T-helper 2 cell treated with Interferon-gamma antibody and Interleukin-4, amounts not matched to agents 5 μg/mL and 100 μg/mL, for 36 hours (primary cell): ENCODE measurements around the gene RASGRF2.
"Not testable (repeated sequence)": the region's sequence is repeated elsewhere in the genome, so short reads cannot be mapped to it uniquely, and the experiment has no call there.

Experiments
- DNase-seq: peaks from one replicate; pipeline ENCODE4 v3.0.0; 2021; ENCODE audit warnings: low spot score
- H3K27ac Mint-ChIP-seq: one replicate; pipeline ENCODE4 v1.8.0; 2021; ENCODE audit warnings: mild to moderate bottlenecking, mixed read lengths
- H3K27me3 Mint-ChIP-seq: one replicate; pipeline ENCODE4 v1.8.0; 2021; ENCODE audit warnings: low read depth, mixed read lengths
- H3K36me3 Mint-ChIP-seq: one replicate; pipeline ENCODE4 v1.8.0; 2021; ENCODE audit warnings: low read depth, mixed read lengths
- H3K4me1 Mint-ChIP-seq: one replicate; pipeline ENCODE4 v1.8.0; 2021; ENCODE audit warnings: low read depth, mixed read lengths
- H3K4me3 Mint-ChIP-seq: one replicate; pipeline ENCODE4 v1.8.0; 2022; ENCODE audit warnings: mild to moderate bottlenecking, moderate library complexity, mixed read lengths
- H3K9me3 Mint-ChIP-seq: one replicate; pipeline ENCODE4 v1.8.0; 2021; ENCODE audit warnings: mixed read lengths

The RASGRF2 gene

GRCh38 chr5:81028888-81029287, 68.7 kb downstream of the RASGRF2 start:
- not testable (repeated sequence) for H3K27me3 Mint-ChIP-seq, H3K4me1 Mint-ChIP-seq, DNase-seq

DNA sequence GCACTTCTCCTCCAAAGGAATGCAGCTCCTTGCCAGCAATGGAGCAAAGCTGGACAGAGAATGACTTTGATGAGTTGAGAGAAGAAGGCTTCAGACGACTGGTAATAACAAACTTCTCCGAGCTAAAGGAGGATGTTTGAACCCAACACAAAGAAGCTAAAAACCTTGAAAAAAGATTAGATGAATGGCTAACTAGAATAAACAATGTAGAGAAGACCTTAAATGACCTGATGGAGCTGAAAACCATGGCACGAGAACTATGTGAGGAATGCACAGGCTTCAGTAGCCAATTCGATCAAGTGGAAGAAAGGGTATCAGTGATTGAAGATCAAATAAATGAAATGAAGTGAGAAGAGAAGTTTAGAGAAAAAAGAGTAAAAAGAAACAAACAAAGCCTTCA, 69.6 kb downstream of the RASGRF2 start:
- H3K4me1 Mint-ChIP-seq, H3K4me3 Mint-ChIP-seq: not testable (repeated sequence)

More at GRCh38 chr5:81028888-81029287, 68.7 kb downstream of the RASGRF2 start:
- not testable (repeated sequence) for H3K36me3 Mint-ChIP-seq, H3K4me3 Mint-ChIP-seq, H3K27ac Mint-ChIP-seq
- H3K9me3 Mint-ChIP-seq, result peaks cover 17% of the 10 kb centered on the region

DNA sequence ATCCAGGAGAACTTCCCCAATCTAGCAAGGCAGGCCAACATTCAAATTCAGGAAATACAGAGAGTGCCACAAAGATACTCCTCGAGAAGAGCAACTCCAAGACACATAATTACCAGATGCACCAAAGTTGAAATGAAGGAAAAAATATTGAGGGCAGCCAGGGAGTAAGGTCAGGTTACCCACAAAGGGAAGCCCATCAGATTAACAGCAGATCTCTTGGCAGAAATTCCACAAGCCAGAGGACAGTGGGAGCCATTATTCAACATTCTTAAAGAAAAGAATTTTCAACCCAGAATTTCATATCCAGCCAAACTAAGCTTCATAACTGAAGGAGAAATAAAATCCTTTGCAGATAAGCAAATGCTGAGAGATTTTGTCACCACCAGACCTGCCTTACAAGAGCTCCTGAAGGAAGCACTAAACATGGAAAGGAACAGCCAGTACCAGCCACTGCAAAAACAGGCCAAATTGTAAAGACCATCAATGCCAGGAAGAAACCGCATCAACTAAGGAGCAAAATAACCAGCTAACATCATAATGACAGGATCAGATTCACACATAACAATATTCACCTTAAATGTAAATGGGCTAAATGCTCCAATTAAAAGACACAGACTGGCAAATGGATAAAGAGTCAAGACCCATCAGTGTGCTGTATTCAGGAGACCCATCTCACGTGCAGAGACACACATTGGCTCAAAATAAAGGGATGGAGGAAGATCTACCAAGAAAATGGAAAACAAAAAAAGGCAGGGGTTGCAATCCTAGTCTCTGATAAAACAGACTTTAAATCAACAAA, 70.3 kb downstream of the RASGRF2 start:
- DNase-seq, H3K27ac Mint-ChIP-seq, H3K4me1 Mint-ChIP-seq, H3K27me3 Mint-ChIP-seq, H3K36me3 Mint-ChIP-seq, H3K4me3 Mint-ChIP-seq: not testable (repeated sequence)
- H3K9me3 Mint-ChIP-seq, result peaks cover 20% of the 10 kb centered on the region

More for the DNA sequence above, 69.6 kb downstream of the RASGRF2 start:
- H3K36me3 Mint-ChIP-seq, H3K27ac Mint-ChIP-seq, DNase-seq, H3K27me3 Mint-ChIP-seq: not testable (repeated sequence)
- H3K9me3 Mint-ChIP-seq, result peaks cover 19% of the 10 kb centered on the region

GRCh38 chr5:81035522-81035921, 75.4 kb downstream of the RASGRF2 start:
- Mint-ChIP-seq H3K4me3 (no peak overlapping the region), H3K36me3 (peaks cover 4% of the 10 kb centered on the region), H3K4me1 (peaks cover 4% of the 10 kb centered on the region), H3K27ac (no peak overlapping the region), H3K27me3 (no peaks in the 10 kb centered on the region), H3K9me3 (peaks cover 13% of the 10 kb centered on the region)
- DNase-seq, result no peak

GRCh38 chr5:81038495-81038894, 78.3 kb downstream of the RASGRF2 start:
- H3K4me1 Mint-ChIP-seq, result peaks cover 4% of the 10 kb centered on the region
- H3K36me3 Mint-ChIP-seq, result peaks cover 4% of the 10 kb centered on the region
- peaks cover 10% of the 10 kb centered on the region for H3K9me3 Mint-ChIP-seq
- H3K27me3 Mint-ChIP-seq, result no peaks in the 10 kb centered on the region
- DNase-seq, result no peak
- H3K27ac Mint-ChIP-seq, result no peak overlapping the region
- H3K4me3 Mint-ChIP-seq, result no peak overlapping the region

DNA sequence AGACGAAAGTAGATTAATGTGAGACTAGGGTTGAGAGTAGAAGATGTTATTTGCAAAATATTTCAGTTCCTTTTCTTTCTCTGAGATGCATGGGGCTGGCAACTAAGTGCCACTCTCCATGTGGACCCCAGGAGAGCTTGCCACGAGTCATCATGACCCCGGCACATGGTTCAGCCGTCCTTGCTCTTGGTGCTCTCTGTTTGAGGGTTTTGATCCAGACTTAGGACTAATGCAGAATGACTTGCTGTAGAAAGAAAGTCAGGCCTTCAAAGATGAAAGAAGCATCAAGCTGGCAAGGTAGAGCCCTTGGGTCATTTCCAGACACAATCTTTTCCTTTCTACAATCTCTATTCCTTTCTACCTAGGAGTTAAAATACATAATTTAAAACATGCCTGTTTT, 84.7 kb downstream of the RASGRF2 start:
- Mint-ChIP-seq H3K36me3 (peaks cover 1% of the 10 kb centered on the region), H3K4me3 (no peak overlapping the region), H3K27me3 (no peaks in the 10 kb centered on the region), H3K4me1 (no peaks in the 10 kb centered on the region), H3K27ac (no peak overlapping the region), H3K9me3 (no peaks in the 10 kb centered on the region)
- DNase-seq, result no peak

- H3K9me3 Mint-ChIP-seq, result no peaks in the 10 kb centered on the region
- H3K4me3 Mint-ChIP-seq, result no peak overlapping the region
- no peak overlapping the region for H3K27ac Mint-ChIP-seq
- H3K27me3 Mint-ChIP-seq, result no peaks in the 10 kb centered on the region
- peaks cover 1% of the 10 kb centered on the region for H3K36me3 Mint-ChIP-seq
- H3K4me1 Mint-ChIP-seq, result no peaks in the 10 kb centered on the region
- no peak for DNase-seq
Measured at GRCh38 chr5:81045389-81045807, 85.2 kb downstream of the RASGRF2 start.

GRCh38 chr5:81046041-81046440, 85.9 kb downstream of the RASGRF2 start:
- no peak for DNase-seq
- Mint-ChIP-seq H3K9me3 (no peaks in the 10 kb centered on the region), H3K4me1 (no peaks in the 10 kb centered on the region), H3K4me3 (no peak overlapping the region), H3K36me3 (peaks cover 1% of the 10 kb centered on the region), H3K27ac (no peak overlapping the region), H3K27me3 (no peaks in the 10 kb centered on the region)

DNA sequence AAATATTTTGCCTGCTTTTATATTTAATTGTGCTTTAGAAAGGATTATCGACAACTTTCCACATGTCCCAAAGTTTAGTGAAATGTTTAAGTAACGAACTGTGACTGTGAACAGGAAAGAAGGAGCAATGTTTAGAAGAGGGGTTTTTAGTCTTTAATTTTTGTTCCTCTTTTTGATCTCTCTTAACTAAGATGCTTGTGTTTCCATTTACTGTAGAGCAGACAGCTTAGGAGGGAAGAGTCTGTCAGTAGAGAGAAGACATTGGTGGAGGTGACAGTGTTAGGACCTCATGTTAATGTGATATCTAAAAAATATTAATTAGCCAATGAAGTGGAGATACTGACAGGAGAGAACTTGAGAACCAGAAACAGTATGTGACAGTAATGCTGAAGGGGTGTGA, 92.2 kb downstream of the RASGRF2 start:
- Mint-ChIP-seq H3K9me3 (no peaks in the 10 kb centered on the region), H3K27me3 (no peaks in the 10 kb centered on the region), H3K4me1 (no peaks in the 10 kb centered on the region), H3K36me3 (peaks cover 3% of the 10 kb centered on the region), H3K4me3 (no peak overlapping the region), H3K27ac (no peak overlapping the region)
- no peak for DNase-seq

GRCh38 chr5:81053282-81053681, 93.1 kb downstream of the RASGRF2 start:
- not testable (repeated sequence) for H3K27me3 Mint-ChIP-seq, H3K4me3 Mint-ChIP-seq, H3K36me3 Mint-ChIP-seq, DNase-seq, H3K9me3 Mint-ChIP-seq, H3K27ac Mint-ChIP-seq, H3K4me1 Mint-ChIP-seq

DNA sequence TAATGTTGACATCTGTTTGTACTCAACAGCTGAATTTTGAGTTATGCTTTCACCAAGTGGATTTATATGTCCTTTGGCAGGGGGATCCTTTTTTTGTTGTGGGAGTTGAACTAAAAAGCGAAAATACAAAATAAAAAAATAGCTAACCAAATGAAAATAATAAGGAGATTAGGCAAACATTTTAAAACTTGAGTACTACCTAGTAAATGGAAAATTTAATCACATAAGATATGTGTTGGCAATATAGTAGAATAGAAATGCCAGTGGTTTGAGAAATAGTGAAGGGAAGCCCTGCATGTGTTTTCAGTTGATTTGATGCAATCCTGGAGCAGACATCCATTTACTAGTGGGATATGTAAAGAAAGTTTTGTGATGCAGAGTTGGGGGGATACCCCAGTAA, 98.0 kb downstream of the RASGRF2 start:
- H3K27me3 Mint-ChIP-seq, result no peaks in the 10 kb centered on the region
- H3K4me1 Mint-ChIP-seq, result peaks cover 4% of the 10 kb centered on the region
- peaks cover 8% of the 10 kb centered on the region for H3K36me3 Mint-ChIP-seq
- DNase-seq, result no peak
- no peak overlapping the region for H3K27ac Mint-ChIP-seq
- no peak overlapping the region for H3K4me3 Mint-ChIP-seq
- H3K9me3 Mint-ChIP-seq, result peaks cover 10% of the 10 kb centered on the region

DNA sequence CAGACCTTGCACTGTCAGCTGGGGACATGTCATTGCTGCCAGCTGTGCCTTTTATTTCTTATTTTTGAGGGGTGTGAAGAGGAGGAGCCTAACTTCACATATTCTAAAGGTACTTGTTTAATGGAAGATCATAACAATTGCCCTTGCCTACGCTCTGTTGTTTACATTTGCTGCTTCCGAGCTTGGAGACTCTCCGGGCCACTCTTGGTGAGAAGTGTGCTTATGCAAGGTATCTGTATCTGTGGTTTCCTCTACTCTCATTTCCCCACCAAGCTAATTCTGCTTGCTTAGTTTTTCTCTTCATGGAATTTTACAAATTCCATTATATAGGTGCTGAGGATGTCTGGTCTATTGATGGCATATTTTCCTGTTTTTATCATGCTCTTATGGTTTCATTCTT, 105.3 kb downstream of the RASGRF2 start:
- H3K27ac Mint-ChIP-seq, result no peak overlapping the region
- peaks cover 2% of the 10 kb centered on the region for H3K36me3 Mint-ChIP-seq
- H3K4me1 Mint-ChIP-seq, result peaks cover 2% of the 10 kb centered on the region
- DNase-seq, result no peak
- peaks cover 8% of the 10 kb centered on the region for H3K9me3 Mint-ChIP-seq
- no peak overlapping the region for H3K4me3 Mint-ChIP-seq
- no peaks in the 10 kb centered on the region for H3K27me3 Mint-ChIP-seq

DNA sequence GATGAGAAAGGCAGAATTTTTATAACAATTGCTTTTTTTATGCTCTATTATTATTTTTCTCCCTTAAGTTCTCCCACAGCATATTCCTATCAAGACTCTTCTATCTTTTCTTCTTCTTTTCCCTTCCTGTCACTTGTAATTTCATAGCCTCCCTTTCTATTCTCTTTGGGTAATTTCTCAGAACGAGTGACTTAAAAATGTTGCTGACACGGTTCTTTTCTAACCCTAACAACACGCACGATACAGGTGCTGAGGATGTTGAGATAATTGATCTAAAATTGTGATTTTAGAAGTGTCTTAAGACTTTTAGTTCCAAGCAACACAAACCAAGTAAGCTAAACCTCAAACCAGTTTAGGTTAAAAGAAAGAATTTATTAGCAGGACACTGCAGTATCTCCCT, 105.9 kb downstream of the RASGRF2 start:
- peaks cover 2% of the 10 kb centered on the region for H3K4me1 Mint-ChIP-seq
- H3K27ac Mint-ChIP-seq, result no peak overlapping the region
- no peaks in the 10 kb centered on the region for H3K27me3 Mint-ChIP-seq
- DNase-seq, result no peak
- H3K9me3 Mint-ChIP-seq, result peaks cover 4% of the 10 kb centered on the region
- peaks cover 2% of the 10 kb centered on the region for H3K36me3 Mint-ChIP-seq
- no peak overlapping the region for H3K4me3 Mint-ChIP-seq

DNA sequence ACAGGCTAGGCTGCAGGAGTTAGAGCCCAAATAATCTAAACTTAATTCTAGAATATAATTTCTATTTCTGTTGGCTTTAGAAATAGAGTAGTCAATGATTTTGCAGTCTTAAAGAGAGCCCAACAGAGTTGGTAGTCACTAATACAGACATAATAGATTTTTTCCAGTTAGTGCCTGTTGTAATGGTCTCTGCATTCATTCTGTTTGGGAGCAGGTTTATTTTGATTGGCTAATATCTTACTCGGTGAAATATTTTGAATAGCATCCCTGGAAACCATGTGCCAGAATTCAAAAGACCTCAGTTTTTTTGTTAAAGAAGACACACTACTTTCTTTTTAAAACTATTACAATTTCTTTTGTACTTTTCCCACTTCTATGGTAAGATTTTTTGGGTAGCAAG, 107.2 kb downstream of the RASGRF2 start:
- Mint-ChIP-seq H3K27me3 (no peaks in the 10 kb centered on the region), H3K9me3 (peaks cover 4% of the 10 kb centered on the region), H3K36me3 (peaks cover 2% of the 10 kb centered on the region), H3K4me3 (no peak overlapping the region), H3K4me1 (peaks cover 2% of the 10 kb centered on the region), H3K27ac (no peak overlapping the region)
- no peak for DNase-seq

DNA sequence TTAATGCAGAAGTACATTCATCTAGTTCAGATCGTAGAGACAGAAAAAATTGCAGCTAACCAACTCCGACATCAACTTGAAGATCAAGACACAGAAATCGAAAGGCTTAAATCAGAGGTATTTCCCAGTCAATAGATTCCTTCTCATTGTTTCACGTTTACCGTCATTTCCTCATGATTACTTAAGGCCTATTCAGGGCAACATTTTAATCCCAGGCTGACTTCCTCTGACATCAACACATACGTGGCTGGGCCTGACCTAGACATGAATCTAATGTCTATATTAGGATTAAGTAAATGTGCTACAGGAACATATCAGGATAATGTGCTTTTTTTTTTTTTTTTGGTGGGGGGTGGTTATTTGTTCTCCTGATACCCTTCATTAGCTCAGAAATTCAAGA, 107.9 kb downstream of the RASGRF2 start:
- Mint-ChIP-seq H3K36me3 (peaks cover 3% of the 10 kb centered on the region), H3K4me1 (peaks cover 2% of the 10 kb centered on the region), H3K4me3 (no peak overlapping the region), H3K27me3 (no peaks in the 10 kb centered on the region), H3K27ac (no peak overlapping the region), H3K9me3 (peaks cover 4% of the 10 kb centered on the region)
- DNase-seq, result no peak
